K562 (cell line): ENCODE measurements around the gene ADCY1. TPM values are rescaled to one million over a fixed set of nuclear protein-coding genes. Genes with fewer than 3 reads are reported as not detected.

Experiments
- EP400 ChIP-seq: fragments of 450-650 bp; IDR thresholded peaks from 2 replicates; pipeline ENCODE4 v1.6.1; 2017; ENCODE audit warnings: antibody characterized with exemption, mild to moderate bottlenecking, moderate library complexity
- PTTG1 ChIP-seq: fragments of 450-650 bp; IDR thresholded peaks from 2 replicates; pipeline ENCODE4 v1.6.1; 2016; ENCODE audit warnings: low read depth, mild to moderate bottlenecking, missing genetic modification characterization, missing compliant biosample characterization
- polyA plus RNA-seq, 8 experiments: library from polyadenylated mRNA; depleted of rRNA in 4 of 8; stranded (reverse) in 5 of 8; unstranded in 3 of 8; fragments of >200 nt; fragmentation: Nextera tagmentation in 2 of 8; fragmentation: Illumina TruSeq in 1 of 8; extraction: Ambion mirVana in 2 of 8; extraction: Trizol in 1 of 8; gene quantifications; 2 replicates each; pipeline versions ENCODE4 v1.2.1 to v1.2.3, GENCODE V29; 2011 to 2014; ENCODE audit warnings: inconsistent platforms in 1 of 8, missing spikeins in 1 of 8
- total RNA-seq, 7 experiments: library from RNA; depleted of rRNA in 6 of 7; stranded (reverse); fragments of >200 nt in 6 of 7; fragmentation: Illumina TruSeq in 2 of 7; extraction: Trizol in 2 of 7; gene quantifications; 2 replicates each; pipeline versions ENCODE4 v1.2.1 to v1.2.3, GENCODE V29; 2011 to 2021; ENCODE audit warnings: low replicate concordance in 1 of 7
- TF ChIP-seq, protein P1 (sequence below): fragments of 450-650 bp; IDR thresholded peaks from 2 replicates; pipeline ENCODE4 v1.6.1; 2016; ENCODE audit warnings: mild to moderate bottlenecking, moderate library complexity

ADCY1 gene
- total and polyA plus RNA-seq, 9 of the 15 experiments (the other 6 are each of a cell fraction or from before 2014, with no cell fraction given), result under 0.01 to 0.18 (median 0.10) TPM; not detected in 4

DNA sequence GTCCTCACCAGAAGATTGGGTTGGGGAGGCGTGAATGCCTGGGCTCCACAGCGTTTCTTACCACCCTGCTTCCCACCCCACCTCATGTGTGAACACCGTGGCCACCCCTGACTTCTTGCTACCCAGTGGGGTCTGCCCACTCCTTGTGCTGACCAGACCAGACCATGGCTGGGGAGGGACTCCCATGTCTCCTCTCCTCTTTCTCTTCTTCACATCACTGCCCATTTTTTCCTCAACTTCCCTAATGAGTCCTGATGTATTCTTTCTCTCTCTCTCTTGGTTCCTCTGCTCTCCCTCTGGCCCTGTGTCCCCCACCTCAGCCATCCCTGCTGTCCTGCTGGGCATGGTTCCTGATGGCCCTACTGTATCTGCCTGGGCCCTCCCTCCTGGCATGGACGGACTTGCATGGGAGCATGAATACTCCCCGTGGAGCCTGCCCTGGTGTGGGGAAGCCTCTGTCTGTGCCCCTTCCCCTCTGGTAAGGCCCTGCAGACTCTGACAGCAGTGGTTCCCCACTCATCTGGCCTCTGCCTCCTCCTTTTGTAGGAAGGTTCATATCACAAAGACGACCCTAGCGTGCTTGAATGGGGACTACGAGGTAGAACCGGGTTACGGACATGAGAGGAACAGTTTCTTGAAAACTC, 85.5 kb downstream of the ADCY1 start (continued):
- TF ChIP-seq PTTG1 (tag), result no peak
- TF ChIP-seq, protein P1, sequence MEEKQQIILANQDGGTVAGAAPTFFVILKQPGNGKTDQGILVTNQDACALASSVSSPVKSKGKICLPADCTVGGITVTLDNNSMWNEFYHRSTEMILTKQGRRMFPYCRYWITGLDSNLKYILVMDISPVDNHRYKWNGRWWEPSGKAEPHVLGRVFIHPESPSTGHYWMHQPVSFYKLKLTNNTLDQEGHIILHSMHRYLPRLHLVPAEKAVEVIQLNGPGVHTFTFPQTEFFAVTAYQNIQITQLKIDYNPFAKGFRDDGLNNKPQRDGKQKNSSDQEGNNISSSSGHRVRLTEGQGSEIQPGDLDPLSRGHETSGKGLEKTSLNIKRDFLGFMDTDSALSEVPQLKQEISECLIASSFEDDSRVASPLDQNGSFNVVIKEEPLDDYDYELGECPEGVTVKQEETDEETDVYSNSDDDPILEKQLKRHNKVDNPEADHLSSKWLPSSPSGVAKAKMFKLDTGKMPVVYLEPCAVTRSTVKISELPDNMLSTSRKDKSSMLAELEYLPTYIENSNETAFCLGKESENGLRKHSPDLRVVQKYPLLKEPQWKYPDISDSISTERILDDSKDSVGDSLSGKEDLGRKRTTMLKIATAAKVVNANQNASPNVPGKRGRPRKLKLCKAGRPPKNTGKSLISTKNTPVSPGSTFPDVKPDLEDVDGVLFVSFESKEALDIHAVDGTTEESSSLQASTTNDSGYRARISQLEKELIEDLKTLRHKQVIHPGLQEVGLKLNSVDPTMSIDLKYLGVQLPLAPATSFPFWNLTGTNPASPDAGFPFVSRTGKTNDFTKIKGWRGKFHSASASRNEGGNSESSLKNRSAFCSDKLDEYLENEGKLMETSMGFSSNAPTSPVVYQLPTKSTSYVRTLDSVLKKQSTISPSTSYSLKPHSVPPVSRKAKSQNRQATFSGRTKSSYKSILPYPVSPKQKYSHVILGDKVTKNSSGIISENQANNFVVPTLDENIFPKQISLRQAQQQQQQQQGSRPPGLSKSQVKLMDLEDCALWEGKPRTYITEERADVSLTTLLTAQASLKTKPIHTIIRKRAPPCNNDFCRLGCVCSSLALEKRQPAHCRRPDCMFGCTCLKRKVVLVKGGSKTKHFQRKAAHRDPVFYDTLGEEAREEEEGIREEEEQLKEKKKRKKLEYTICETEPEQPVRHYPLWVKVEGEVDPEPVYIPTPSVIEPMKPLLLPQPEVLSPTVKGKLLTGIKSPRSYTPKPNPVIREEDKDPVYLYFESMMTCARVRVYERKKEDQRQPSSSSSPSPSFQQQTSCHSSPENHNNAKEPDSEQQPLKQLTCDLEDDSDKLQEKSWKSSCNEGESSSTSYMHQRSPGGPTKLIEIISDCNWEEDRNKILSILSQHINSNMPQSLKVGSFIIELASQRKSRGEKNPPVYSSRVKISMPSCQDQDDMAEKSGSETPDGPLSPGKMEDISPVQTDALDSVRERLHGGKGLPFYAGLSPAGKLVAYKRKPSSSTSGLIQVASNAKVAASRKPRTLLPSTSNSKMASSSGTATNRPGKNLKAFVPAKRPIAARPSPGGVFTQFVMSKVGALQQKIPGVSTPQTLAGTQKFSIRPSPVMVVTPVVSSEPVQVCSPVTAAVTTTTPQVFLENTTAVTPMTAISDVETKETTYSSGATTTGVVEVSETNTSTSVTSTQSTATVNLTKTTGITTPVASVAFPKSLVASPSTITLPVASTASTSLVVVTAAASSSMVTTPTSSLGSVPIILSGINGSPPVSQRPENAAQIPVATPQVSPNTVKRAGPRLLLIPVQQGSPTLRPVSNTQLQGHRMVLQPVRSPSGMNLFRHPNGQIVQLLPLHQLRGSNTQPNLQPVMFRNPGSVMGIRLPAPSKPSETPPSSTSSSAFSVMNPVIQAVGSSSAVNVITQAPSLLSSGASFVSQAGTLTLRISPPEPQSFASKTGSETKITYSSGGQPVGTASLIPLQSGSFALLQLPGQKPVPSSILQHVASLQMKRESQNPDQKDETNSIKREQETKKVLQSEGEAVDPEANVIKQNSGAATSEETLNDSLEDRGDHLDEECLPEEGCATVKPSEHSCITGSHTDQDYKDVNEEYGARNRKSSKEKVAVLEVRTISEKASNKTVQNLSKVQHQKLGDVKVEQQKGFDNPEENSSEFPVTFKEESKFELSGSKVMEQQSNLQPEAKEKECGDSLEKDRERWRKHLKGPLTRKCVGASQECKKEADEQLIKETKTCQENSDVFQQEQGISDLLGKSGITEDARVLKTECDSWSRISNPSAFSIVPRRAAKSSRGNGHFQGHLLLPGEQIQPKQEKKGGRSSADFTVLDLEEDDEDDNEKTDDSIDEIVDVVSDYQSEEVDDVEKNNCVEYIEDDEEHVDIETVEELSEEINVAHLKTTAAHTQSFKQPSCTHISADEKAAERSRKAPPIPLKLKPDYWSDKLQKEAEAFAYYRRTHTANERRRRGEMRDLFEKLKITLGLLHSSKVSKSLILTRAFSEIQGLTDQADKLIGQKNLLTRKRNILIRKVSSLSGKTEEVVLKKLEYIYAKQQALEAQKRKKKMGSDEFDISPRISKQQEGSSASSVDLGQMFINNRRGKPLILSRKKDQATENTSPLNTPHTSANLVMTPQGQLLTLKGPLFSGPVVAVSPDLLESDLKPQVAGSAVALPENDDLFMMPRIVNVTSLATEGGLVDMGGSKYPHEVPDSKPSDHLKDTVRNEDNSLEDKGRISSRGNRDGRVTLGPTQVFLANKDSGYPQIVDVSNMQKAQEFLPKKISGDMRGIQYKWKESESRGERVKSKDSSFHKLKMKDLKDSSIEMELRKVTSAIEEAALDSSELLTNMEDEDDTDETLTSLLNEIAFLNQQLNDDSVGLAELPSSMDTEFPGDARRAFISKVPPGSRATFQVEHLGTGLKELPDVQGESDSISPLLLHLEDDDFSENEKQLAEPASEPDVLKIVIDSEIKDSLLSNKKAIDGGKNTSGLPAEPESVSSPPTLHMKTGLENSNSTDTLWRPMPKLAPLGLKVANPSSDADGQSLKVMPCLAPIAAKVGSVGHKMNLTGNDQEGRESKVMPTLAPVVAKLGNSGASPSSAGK, result no peak
- TF ChIP-seq EP400, result no peak
